ENCODE results near the gene FOXP1.
A peak's percentile ranks its signal among the peaks of the same experiment; 100 is the strongest.

Gene FOXP1

DNA sequence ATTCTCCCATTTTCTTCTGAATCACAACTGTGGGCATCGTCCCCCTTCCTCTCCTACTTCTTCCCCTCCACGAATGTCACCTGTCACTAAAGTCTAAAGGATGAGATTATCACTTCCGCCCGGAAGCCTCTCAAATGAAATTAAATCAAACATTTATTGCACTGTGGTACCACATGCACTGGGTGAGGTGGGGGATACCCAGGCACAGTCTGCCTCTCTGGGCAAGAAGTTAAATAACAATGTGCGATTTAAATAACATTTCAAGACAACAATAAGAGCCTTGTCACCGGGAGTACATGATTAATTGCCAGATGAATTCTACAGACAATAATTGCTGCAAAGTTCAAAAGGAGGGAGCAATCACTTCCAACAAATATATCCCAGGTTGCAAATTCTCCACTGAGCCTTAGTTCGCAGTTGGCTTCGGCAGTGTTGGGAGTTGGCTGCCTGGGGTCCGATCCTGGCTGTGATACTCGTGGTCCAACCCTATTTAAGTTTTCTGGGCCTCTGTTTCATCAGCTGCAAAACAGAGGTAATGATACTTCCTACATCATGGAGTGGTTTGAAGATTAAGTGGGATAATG is 77.7 kb downstream of the FOXP1 start:
- DNase-seq (ENCODE audit: low read depth): no peak

DNA sequence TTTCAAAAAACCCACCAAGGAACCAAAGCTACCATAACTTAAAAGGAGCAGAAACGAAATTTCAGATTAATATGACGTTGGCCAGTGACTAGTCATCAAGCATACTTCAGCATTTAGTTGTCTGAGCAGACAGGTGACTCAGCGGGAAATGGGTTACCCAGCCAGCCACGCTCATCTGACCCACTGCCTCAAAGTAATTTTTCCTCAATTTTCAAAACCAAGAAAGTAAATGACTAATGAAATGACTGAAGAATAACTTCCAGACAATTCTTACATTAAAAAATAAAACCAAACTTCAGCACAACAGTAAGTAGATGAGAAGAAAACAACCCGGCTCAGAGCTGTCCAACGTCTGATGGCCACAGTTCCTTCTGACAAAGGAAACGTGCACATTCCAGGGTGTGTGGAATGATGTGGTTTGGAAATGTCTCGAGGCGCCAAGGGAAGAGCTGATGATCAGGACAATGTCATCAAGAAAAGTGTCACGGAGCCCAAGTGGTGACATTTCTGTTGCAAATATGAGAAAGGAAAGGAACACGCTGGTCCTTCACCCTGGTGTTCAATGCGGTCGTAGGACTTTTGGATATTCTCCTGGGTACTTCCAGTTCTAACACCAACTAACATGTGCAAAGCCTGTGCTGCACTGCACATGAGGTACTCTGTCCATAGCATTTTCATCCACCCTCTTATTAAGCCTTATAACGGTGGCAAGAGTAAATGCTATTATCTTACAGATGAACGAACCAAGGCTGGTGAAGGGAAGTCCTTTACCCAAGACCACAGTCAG is 79.1 kb downstream of the FOXP1 start:
- DNase-seq (ENCODE audit: low read depth): peak; percentile 95

DNA sequence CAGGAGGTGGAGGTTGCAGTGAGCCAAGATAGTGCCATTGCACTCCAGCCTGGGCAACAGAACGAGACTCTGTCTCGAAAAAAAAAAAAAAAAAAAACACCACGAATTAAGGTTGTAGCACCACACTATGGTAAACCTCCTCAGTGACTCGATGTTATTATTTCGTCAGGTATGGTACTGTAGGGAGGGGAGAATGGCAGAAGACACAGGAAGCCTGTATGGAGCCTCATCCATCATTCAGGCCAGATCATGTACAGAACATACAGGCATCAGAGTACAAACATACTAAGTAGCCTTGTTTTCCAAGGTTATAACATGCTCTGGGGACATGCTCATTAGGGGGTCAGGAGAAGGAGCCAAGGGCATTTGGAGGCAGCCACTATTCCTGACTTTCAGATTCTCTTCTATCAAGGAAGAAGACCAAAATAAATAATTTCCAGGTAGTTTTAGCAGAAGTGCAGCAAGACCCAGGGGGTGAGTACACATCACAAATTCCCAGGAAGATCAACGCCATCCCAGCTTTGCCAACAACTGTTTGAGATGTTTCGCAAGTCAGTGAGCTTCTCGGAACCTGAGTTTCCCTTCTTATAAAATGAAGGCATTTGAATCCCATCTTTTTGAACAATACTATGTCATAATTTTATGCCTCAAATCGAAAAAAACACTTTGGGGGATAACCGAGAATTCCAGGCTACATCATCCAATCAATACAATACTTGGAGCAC is 79.8 kb downstream of the FOXP1 start:
- peak; percentile 81 for DNase-seq (ENCODE audit: low read depth)

DNA sequence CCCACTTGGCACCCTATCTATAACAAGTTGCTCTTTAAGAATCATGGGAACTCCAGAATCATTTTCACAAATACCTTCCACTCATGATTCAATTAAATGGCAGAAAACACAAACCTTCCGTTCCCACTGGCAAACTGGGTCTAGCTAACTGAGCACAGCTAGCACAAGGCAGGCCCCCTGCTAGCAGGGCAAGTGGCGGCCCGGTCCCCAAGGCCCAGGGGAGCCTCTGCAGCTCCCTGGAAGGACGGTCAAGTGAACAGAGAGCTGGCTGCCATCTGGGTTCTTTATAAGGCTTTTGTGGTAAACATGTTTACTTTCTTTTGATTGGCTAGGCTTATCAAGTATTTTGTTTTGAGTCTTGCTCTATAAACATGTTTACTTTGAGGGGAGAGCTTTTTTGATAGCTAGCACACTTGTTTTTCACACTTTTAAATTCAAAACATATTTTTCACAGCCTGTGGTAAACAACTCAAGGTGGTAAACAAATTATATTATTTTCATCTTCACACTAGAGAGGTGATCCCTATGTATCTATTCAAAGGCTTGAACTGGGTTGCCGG is 81.4 kb downstream of the FOXP1 start:
- no peak for DNase-seq (ENCODE audit: low read depth)

DNA sequence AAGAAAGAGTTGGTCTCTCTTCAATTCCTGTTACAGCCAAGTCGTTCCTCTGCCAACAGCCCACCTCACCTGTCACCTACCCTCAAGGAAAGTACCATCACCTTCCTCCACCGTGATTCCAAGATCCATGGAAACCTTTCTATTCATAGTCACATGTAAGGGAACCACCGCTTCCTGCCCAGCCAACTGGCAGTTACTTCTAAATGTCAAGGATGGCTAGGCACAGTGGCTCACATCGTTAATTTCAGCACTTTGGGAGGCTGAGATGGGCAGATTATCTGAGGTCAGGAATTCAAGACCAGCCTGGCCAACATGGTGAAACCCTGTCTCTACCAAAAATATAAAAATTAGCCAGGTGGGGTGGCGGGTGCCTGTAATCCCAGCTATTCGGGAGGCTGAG is 82.8 kb downstream of the FOXP1 start:
- no peak for DNase-seq (ENCODE audit: low read depth)

DNA sequence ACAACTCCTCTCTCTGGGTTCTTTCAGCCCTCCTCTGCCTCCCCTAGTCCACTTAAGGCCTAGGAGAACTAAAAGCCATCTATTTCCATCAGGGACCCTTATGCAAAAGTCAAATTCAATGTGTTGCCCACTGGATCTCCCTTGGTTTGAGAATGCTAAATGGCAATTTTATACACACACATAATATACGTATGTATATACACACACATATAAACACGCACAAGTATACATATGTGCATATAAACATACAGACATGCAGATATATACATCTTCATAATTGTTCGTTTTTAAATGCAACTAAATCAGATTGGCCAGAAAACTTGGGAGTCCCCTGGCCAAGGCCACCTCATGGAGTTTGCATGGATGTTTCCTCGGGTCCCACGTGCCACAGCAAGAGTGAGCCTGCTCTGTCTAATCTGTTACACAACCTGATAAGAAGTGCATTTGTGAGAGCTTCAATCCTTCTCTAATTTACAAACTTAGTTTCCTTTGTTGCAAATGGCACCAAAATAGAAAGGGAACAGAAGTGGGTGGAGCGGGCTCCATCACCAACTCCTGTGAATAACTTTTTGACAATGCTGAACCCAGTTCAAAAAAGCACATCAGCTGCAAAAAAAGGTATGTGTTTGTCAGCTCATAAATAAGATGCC is 84.2 kb downstream of the FOXP1 start:
- no peak for DNase-seq (ENCODE audit: low read depth)

DNA sequence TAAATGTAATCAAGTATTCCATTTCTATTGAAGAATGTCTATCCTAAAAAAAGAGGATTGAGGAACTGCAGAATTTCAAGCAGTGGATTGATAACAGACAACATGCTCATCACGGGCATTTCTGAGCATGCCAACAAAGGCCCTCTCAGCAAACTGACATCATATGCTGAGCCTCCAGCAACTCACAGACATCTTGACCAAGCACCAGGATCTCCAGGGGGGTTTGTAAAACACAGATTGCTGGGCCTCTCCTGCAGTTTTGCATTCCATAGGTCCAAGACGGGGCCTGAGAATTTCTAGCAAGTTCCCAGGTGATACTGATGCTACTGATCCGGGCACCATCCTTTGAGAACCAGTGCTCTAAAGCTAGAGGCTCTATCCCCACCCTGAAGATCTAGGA is 85.0 kb downstream of the FOXP1 start:
- DNase-seq (ENCODE audit: low read depth): no peak

DNA sequence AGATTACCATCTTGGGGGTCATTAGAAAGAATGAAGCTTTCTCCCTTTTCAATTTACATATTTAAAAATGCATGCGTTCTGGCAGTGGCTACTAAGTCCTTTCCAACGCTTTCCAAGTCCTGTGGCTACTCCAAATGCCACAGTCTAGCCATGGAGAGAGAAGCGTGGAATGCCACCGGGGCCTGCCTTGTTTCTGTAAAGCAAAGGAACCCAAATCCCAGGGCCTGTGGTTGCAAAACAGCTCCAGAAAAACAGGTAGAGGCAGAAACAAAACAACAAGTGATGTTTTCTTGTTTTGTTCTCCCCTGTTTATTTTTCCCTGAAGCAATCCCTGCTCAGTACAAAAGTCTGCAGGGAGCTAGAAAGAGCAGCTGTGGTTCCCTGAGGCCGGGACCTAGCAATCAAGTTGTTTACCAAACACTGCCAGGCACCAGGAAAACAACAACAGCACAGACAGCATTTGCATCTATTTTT is 85.5 kb downstream of the FOXP1 start:
- DNase-seq (ENCODE audit: low read depth): no peak

DNA sequence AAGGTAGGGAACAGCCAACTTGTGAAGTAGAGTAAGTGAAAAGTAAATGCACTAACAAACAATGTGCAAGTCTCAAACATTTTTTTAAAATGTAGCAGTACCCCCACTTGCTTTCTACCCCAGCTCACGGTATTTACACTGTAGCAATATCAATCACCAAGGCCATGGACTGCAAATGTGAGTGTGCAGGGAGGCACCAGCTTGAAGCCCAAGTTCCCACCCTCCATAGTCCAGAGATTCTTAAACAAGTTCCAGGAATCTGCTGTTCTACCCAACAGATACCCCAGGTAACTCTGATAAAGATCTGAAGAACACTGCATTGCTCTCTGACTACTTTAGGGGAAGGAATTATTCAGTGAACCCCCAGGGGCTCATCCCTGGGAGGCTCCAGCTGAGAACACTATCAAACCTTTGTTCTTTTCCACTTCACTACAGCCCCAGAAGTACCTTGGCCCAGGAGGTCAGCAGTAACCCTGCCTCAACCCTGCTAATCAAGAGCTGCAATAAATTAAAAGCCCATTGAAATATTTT is 86.1 kb downstream of the FOXP1 start:
- DNase-seq (ENCODE audit: low read depth): no peak

DNA sequence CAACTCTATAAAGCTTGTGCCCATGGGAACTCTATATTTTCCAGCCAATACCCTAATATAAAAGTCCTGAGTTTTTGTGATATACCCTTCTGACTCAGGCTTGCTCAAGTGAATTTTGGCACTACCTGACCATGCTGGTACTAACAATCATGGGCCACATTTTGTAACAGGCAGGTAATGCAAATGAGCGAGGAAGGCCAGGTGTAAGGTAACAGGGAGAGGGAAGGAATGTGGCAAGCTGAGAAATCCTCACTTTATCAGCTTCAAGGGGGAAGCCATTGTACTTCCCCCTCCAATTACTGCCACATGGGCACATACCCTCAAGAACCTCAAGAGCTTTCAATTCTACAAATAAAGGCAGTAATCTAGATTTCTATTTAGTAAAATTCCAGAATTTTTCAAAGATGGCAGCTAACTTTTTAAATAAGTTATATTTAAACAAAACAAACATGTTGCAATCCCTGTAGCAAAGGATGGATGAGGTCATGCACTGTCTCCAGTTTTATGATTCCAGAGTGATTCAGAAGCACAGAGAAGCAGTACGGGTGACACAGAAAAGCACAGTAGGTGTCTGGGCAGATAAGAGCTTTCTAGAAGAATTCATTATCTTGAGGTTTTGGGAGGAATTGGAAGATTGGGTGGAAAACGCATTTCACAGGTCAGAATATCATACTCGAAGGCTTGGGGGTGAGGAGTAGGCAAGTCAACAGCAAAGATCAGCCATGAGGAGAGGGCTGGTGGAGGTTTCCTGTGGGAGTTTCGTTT is 87.6 kb downstream of the FOXP1 start:
- DNase-seq (ENCODE audit: low read depth): peak; percentile 94

DNA sequence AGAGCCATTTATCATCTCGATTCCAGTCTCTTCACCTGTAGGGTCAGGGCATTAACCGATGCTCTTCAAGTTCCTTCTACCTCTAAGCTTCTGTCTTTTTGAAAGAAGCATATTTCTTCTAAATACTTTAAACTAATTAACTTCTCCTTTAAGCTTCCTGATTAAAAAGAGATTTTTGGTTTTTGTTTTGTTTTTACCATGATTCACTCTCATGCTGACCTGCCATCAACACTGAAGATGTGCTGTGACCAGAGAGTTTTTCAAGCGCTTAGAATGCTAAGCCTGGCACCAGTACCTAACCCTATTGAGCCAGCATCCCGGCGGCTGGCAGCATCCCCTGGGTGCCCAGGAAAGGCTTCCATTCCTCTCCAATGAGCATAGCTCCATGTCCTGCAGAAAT is 89.3 kb downstream of the FOXP1 start:
- no peak for DNase-seq (ENCODE audit: low read depth)

DNA sequence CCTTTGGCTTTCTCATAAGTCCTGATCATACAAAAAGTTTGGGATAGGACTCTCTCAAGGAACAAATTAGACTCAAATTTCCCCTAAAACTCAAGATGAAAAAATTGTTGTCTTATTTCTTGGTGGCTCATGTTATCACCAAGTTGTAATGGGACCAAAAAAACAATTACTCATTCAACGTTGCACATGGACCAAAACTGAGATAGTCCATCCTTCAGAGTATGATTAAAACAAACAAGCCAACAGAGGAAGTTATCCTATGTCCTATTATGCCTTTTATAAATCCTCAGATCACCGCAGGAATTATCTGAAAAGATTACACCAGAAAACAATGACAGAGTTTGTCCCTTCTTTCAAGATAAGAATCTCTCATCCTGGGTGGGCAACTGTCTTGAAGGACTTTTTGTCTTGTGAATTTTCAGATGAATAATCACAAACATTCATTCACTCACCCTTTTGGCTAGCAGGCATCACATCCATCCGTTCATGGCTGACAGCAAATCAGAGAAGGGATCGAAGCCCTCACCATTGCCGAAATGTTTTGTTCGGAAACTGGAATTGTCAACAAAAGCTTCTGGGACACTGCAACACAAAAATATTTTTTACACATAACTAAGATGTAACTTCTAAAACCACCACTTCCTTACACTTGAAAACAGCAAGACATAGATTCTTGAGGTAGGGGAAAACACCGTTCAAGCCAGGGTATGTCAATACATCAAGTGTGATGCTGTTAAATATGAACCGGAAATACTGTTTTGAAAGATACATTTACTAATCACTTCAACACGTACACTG is 90.4 kb downstream of the FOXP1 start:
- DNase-seq (ENCODE audit: low read depth): no peak

DNA sequence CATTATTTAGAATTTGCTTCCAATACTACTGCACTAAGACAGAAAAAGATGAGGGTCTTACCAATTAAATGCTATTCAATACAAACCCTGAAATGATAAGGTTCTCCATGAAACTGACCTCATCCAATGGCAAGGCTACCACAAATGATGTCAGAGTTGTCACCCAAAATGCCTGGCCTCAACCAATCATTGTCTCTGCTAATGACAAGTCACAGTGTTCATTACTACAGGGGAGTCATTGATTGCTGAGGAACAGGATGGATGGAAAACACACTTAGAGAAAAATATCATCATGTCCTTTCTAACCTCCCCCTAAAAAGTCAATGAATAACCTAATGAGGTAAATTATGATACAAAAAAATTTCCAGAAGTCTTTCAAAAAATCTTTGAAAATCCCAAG is 91.0 kb downstream of the FOXP1 start:
- no peak for DNase-seq (ENCODE audit: low read depth)

DNA sequence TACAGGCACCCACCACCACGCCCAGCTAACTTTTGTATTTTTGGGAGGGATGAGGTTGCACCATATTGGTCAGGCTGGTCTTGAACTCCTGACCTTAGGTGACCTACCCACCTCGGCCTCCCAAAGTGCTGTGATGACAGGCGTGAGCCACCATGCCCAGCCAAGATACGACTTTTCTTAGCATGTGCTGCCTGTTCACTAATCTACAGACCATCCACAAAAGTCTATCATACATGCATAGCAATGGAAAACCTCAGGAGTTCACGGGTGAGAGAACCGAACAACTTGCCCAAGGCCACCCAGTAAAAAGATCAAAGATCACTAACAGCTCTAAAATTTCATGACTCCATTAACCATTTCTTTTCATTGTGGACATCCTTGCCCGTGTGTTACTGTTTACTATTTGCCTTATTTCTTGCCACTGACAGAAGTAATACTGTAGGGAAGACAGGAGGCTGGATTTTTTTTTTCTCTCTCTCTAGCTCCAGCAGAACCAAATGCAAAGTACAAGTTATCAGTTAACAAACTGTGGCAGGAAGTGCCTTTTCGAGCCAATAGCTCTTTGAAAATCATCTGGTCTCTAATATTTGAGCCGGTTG is 92.3 kb downstream of the FOXP1 start:
- DNase-seq (ENCODE audit: low read depth): no peak

DNA sequence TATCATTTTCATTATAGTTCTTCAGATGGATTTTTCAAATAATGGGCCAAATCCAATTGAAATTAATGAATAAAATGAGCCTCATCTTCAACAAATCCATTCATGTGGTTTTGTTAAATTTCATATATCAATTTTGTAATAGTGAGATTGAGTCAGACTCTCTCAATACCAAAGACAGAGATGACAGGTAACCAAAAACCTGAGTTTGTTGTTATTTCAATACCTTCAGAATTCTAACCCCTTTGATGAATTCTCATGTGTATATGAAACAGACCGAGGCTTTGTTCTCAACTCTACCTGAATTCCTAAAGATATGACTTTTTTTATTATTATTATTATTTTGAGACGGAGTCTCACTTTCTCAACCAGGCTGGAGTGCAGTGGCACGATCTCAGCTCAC is 92.8 kb downstream of the FOXP1 start:
- DNase-seq (ENCODE audit: low read depth): no peak

DNA sequence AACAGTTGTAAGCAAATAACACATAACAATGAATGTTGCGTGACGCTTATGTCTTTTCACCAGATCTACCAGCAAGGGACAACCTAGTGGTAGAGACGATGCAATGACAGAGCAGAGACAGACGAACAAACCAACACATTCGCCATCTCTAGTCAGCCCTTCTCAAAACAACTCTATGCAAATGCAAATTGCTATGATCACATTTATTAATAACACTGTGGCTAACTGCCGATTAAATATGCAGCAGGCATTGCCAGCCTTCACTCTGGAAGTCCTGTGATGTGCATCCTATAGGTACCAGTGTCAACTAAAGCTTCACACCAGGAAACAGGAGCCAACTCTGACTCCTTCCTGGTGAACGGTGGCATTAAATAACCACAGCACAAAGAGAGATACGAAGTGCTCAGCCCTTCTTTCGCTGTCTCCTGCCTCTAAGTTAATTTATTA is 94.2 kb downstream of the FOXP1 start:
- DNase-seq (ENCODE audit: low read depth): no peak

DNA sequence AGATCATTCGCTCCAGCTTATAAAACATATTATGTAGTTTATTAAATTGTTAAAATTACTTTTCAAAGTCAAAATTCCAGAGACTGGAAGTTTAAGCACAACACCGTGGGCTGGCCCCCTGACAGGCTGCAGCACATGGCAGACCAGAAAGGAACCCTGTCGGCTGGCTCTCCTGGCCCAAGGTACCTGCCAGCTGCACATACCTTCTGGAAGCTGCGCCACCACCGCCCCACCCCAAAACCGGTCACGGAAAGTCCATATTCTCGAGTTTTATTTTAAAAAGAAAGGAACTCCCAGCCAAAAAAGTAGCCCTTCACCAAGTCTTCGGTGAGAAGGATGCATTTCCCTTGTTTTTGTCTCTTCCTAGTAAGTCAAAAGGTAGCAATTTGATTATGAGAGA is 94.6 kb downstream of the FOXP1 start:
- DNase-seq (ENCODE audit: low read depth): no peak

DNA sequence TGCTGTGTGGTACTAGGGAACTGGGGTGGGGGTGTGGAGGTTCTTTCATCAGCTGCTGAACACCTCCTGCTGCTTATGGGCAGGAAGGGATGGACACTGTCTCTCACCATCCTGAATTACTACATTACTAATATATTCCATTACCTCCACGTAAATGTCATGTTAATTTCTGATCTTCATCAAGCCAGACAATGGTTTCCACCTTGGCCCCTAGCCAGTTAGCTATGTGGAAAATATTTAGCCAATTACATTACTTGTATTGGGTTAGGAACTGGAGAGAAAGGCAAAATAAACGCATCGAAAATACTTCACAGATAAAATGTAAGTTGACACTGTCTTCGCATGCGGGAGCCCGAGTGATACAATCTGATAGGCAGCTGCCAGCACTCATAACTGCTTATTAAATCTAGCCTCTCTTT is 95.1 kb downstream of the FOXP1 start:
- no peak for DNase-seq (ENCODE audit: low read depth)

DNA sequence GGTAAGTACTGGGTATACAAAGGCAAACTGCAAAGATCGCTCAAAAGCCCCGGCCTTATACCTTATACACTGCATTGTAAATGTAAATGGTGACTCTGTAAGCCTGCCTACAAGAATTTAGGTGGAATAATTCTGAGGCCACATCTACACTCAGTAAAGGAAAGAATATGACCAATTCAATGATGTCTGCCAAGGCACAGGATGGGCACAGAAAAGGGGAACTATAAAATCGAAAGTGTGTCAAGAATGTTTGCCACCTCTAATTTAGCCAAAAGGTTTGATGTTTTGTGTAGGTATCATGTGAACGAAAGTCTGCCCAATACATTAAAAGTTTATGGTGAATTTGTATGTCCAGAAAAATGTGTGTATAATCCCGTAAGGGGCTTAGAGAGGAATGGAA is 96.1 kb downstream of the FOXP1 start:
- DNase-seq (ENCODE audit: low read depth): no peak

DNA sequence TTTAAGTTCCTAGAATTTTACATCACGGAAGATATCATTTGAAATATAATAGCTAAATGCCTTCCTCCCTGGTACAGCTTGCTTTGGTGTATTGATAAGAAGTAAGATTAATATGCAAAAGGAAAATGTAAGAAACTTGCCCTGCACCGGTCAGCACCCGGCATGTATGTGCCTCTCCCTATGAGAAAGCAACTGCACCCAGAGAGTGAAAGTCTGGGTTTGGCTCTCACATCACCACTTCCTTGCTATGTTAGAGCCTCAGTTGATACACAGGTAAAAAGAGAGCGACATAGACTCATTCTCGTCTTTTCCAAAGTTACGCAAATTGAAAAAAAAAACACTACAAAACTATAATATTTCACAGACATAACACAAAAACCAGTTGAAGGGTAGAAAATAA is 96.7 kb downstream of the FOXP1 start:
- DNase-seq (ENCODE audit: low read depth): no peak
